ENCODE results near the gene TSPAN15. TPM values are rescaled to one million over a fixed set of nuclear protein-coding genes. Genes with fewer than 3 reads are reported as not detected.

TSPAN15 gene
- total and polyA plus RNA-seq, 5 donors, result 5.3 to 11.5 (median 7.9) TPM

DNA sequence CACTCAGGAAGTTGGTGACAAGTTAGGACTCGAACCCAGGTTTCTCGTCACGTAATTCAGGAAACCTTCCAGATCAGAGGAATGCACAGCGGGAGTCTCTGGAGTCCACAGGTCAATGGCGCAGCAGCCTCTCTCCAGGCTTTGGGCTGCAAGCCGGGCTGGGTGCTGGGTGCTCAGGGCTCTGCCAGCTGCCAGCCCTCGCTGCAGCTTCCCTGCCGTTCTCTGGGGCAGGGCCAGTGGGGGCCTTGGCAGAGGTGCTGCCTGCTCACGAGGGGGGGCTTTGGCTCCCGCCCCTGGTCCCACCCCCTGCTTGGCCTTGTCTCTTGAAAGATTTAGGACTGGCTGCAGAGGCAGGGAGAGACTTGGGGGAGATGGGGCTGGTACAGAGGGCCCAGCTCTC, 34.6 kb upstream of the TSPAN15 start, which contains the start of gene TACR2:
TACR2 (minus strand) TSS at position 224 of the 400 bp plus-strand sequence. CDS start 595 bp downstream, outside the sequence.
- Histone ChIP-seq H3K9me3 (ENCODE audit: control insufficient read depth, low read length) (no peaks in the 10 kb centered on the region), H3K4me3 (ENCODE audit: low read length) (no peak within 1 kb of the TSS), H3K27me3 (ENCODE audit: control insufficient read depth, insufficient read depth) (no peaks in the 10 kb centered on the region), H3K27ac (ENCODE audit: low read length) (no peak within 1 kb of the TSS), H3K4me1 (ENCODE audit: control insufficient read depth, insufficient read depth, low read length) (no peaks in the 10 kb centered on the region)
- WGBS, result 48% methylated on average over 10 of the region's 10 CpGs
- intact Hi-C loops (cut with DNase I), result loop anchor here in 1 of 4 donors (10.0 kb wide), 1 partner anchor 218 kb away; the partner anchor contains the start of gene FAM241B
- no peak for ATAC-seq
- peak in 2 of 3 donors; percentile 65 to 78 for DNase-seq

DNA sequence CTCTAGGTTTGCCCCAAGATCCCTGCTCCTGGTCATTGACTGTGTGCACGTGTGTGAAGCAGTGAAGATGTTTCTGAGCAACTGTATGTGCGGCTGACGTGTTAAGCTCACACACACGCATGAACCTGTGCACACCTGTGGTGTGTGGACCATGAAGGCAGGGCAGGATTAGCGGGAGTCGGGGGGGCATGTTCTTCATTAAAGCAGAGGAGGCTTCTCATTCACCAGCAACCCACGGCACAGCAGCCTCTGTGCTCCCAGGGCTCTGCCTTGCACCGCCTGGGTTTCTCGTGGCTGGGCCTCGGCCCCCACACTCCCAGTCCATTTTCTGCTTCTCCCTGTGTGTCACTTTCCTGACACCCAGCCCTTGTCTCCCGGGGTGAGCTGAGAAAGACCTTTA, 33.7 kb upstream of the TSPAN15 start:
- ATAC-seq (no peak), DNase-seq (peak in 1 of 3 donors; percentile 13)
- intact Hi-C loops (cut with DNase I), result loop anchor here in 1 of 4 donors (10.0 kb wide), 1 partner anchor 217 kb away; the partner anchor contains the start of gene FAM241B
- H3K4me1 ChIP-seq (ENCODE audit: control insufficient read depth, insufficient read depth, low read length), result no peaks in the 10 kb centered on the region
- 85% methylated on average over 11 of the region's 11 CpGs for WGBS
- H3K4me3 ChIP-seq (ENCODE audit: low read length), result no peak overlapping the region
- H3K27ac ChIP-seq (ENCODE audit: low read length), result no peak overlapping the region
- no peaks in the 10 kb centered on the region for H3K27me3 ChIP-seq (ENCODE audit: control insufficient read depth, insufficient read depth)
- H3K9me3 ChIP-seq (ENCODE audit: control insufficient read depth, low read length), result no peaks in the 10 kb centered on the region

DNA sequence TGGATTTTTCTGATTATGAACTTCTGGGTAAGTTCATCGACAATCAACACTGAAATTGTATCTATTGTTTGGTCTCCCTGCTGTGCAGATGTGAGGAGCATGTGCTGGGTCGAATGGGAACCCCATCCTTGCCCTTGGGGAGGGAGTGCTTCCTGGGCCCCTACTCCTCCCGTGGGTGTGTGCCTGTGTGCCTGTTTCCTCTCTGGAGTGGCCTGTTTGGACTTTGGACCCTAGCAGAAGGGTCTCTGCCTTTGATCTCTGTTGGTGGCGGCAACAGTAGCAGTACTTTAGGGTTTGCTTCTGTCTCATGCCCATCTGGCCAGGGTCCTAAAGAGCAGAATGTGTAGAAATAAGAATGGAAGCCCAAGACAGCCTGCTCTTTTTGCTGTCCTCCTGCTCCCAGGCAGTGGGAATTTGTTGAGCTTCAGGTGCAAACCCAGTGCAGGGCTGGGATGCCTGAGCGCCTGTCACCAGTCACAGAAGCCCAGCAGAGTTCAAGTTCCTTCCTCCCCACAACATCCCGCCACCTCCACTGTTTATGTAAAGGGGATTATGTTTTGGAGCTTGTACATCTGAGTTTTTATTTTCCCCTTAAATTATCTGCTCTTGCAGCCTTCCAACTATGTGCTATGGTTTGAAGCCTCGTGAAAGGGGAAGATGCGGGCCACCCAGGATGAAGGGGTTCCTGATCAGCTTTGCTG, 33.1 kb upstream of the TSPAN15 start:
- Histone ChIP-seq H3K9me3 (ENCODE audit: control insufficient read depth, low read length) (no peaks in the 10 kb centered on the region), H3K27ac (ENCODE audit: low read length) (no peak overlapping the region), H3K4me3 (ENCODE audit: low read length) (no peak overlapping the region), H3K4me1 (ENCODE audit: control insufficient read depth, insufficient read depth, low read length) (no peaks in the 10 kb centered on the region), H3K27me3 (ENCODE audit: control insufficient read depth, insufficient read depth) (no peaks in the 10 kb centered on the region)
- WGBS, result 82% methylated on average over 8 of the region's 8 CpGs
- DNase-seq, result peak in 1 of 3 donors; percentile 43
- no peak for ATAC-seq
- intact Hi-C loops (cut with DNase I), result loop anchor here in 1 of 4 donors (10.0 kb wide), 1 partner anchor 217 kb away; the partner anchor contains the start of gene FAM241B

DNA sequence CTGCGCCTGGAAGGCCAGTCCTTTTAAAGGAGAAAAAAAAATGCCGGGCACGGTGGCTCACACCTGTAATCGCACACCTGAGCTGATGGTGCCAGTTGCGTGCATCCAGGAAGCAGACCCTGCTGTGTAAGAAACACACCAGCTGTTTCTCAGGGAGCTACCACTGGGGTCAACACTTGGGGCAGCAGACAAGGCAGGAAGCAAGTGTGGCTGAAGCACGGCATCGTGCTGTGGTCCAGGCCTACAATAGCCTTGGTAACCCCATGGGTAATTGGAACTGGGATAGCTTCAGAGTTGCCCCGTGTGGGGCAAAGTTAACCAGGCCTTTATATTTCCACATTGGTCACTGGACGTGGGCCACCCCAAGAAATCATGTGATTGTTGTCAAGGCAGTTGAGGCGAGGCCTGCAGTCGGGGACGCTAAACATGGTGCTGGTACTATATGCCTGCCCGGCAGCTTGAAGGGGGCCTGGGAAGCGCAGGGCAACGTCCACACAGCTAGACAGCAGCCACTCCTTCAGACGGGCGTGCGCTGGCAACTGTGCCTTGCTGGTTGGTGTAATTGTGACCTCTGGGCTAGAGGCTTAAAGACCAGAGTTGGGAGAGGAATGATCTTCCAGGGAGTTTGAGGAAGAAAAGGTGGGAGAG, 32.0 kb upstream of the TSPAN15 start:
- DNase-seq (no peak), ATAC-seq (no peak)
- H3K27ac ChIP-seq (ENCODE audit: low read length), result no peak overlapping the region
- H3K9me3 ChIP-seq (ENCODE audit: control insufficient read depth, low read length), result no peaks in the 10 kb centered on the region
- H3K4me3 ChIP-seq (ENCODE audit: low read length), result no peak overlapping the region
- WGBS, result 92% methylated on average over 18 of the region's 18 CpGs
- intact Hi-C loops (cut with DNase I), result loop anchor here in 1 of 4 donors (10.0 kb wide), 1 partner anchor 216 kb away; the partner anchor contains the start of gene FAM241B
- no peaks in the 10 kb centered on the region for H3K4me1 ChIP-seq (ENCODE audit: control insufficient read depth, insufficient read depth, low read length)
- no peaks in the 10 kb centered on the region for H3K27me3 ChIP-seq (ENCODE audit: control insufficient read depth, insufficient read depth)

GRCh38 chr10:69419744-69420126, 31.5 kb upstream of the TSPAN15 start:
- WGBS, result 72% methylated on average over 10 of the region's 11 CpGs
- DNase-seq (peak in 1 of 3 donors; percentile 39), ATAC-seq (no peak)
- no peaks in the 10 kb centered on the region for H3K27me3 ChIP-seq (ENCODE audit: control insufficient read depth, insufficient read depth)
- H3K27ac ChIP-seq (ENCODE audit: low read length), result no peak overlapping the region
- no peaks in the 10 kb centered on the region for H3K4me1 ChIP-seq (ENCODE audit: control insufficient read depth, insufficient read depth, low read length)
- intact Hi-C loops (cut with DNase I), result loop anchor here (10.0 kb wide), 2 partner anchors 215 to 225 kb away; partner anchors contain the start of gene FAM241B (in 3 of the 4)
- no peaks in the 10 kb centered on the region for H3K9me3 ChIP-seq (ENCODE audit: control insufficient read depth, low read length)
- H3K4me3 ChIP-seq (ENCODE audit: low read length), result no peak overlapping the region

GRCh38 chr10:69421611-69422308, 29.5 kb upstream of the TSPAN15 start:
- ATAC-seq (peak; percentile 84 to 89), DNase-seq (peak; percentile 80 to 91 (median 91))
- Histone ChIP-seq H3K9me3 (ENCODE audit: control insufficient read depth, low read length) (no peaks in the 10 kb centered on the region), H3K27ac (ENCODE audit: low read length) (peak overlapping the region; percentile 11), H3K4me1 (ENCODE audit: control insufficient read depth, insufficient read depth, low read length) (no peaks in the 10 kb centered on the region), H3K27me3 (ENCODE audit: control insufficient read depth, insufficient read depth) (no peaks in the 10 kb centered on the region), H3K4me3 (ENCODE audit: low read length) (no peak overlapping the region)
- WGBS, result 46% methylated on average over 13 of the region's 13 CpGs
- intact Hi-C loops (cut with DNase I), result loop anchor here in 3 of 4 donors (10.0 kb wide), 2 partner anchors 213 to 223 kb away; partner anchors contain the start of gene FAM241B (in 2 of the 3)

DNA sequence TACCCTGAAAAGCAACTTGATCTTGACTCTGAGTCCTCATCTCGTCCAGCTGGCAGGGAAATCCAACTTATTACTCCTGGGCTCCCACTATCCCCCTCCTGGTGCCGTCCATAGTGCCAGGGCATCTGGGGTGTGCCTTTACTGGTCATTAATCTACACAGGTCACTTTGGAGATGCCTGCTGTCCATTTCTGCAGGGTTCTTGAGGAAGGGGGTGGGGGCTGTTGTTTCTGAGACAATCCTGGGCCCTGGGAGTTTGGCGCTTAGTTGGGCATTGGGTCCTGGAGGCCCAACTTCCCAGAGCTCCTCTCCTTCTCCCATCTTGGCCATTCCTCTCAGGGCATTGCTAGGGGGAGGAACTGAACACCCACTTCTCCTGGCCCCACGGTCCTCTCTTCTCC, 28.6 kb upstream of the TSPAN15 start:
- Histone ChIP-seq H3K4me1 (ENCODE audit: control insufficient read depth, insufficient read depth, low read length) (no peaks in the 10 kb centered on the region), H3K27me3 (ENCODE audit: control insufficient read depth, insufficient read depth) (no peaks in the 10 kb centered on the region), H3K27ac (ENCODE audit: low read length) (no peak overlapping the region), H3K4me3 (ENCODE audit: low read length) (no peak overlapping the region), H3K9me3 (ENCODE audit: control insufficient read depth, low read length) (no peaks in the 10 kb centered on the region)
- DNase-seq, result no peak
- intact Hi-C loops (cut with DNase I), result loop anchor here in 3 of 4 donors (10.0 kb wide), 2 partner anchors 212 to 222 kb away; partner anchors contain the start of gene FAM241B (in 2 of the 3)
- ATAC-seq, result no peak
- WGBS, result 87% methylated on average over 4 of the region's 4 CpGs

GRCh38 chr10:69425041-69425440, 26.2 kb upstream of the TSPAN15 start:
- H3K27me3 ChIP-seq (ENCODE audit: control insufficient read depth, insufficient read depth), result no peaks in the 10 kb centered on the region
- DNase-seq (no peak), ATAC-seq (no peak)
- H3K4me3 ChIP-seq (ENCODE audit: low read length), result no peak overlapping the region
- H3K9me3 ChIP-seq (ENCODE audit: control insufficient read depth, low read length), result no peaks in the 10 kb centered on the region
- no peak overlapping the region for H3K27ac ChIP-seq (ENCODE audit: low read length)
- WGBS, result 87% methylated on average over 2 of the region's 2 CpGs
- H3K4me1 ChIP-seq (ENCODE audit: control insufficient read depth, insufficient read depth, low read length), result no peaks in the 10 kb centered on the region
- intact Hi-C loops (cut with DNase I), result loop anchor here (5.0 to 10.0 kb wide), 3 partner anchors 82 to 220 kb away; partner anchors contain the start of gene FAM241B (in 2 of the 4)

DNA sequence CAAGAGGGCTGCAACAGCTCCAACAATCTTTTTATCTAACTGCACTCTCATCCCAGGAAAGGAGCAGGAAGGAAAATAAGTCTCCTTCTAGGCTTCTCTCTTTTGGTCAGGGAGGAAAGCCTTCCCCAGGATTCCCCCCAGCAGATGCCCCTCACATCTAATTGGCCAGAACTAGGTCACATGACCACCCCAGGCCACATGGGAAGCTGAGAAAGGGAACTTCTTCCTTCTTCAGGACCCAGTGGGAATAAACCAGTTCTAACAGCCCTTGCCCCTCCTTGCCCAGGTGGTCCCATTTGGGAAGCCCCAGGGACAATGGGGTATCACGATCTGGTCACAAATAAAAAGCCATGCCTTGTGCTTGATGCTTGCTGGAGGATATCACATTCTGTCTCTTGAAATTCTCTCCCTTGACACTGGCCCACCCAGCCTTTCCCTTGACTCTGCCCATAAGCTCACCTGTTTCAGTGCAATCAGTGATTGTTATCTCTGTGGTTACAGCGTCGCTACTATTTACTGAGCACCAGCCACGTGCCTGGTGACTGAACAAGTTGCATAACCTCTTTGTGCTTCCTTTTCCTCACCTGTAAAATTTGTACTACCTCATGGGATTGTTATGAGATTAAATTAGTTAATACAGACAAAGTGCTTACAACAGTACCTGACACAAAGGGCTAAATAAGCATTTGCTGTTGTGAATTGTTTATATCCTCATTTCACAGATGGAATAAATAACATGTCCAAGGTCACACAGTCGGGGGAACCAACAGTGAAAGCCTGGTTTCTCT, 25.6 kb upstream of the TSPAN15 start:
- no peaks in the 10 kb centered on the region for H3K4me1 ChIP-seq (ENCODE audit: control insufficient read depth, insufficient read depth, low read length)
- ATAC-seq, result no peak
- intact Hi-C loops (cut with DNase I), result loop anchor here (5.0 to 10.0 kb wide), 3 partner anchors 82 to 219 kb away; partner anchors contain the start of gene FAM241B (in 2 of the 4)
- 66% methylated on average over 5 of the region's 5 CpGs for WGBS
- DNase-seq, result no peak
- H3K9me3 ChIP-seq (ENCODE audit: control insufficient read depth, low read length), result no peaks in the 10 kb centered on the region
- no peaks in the 10 kb centered on the region for H3K27me3 ChIP-seq (ENCODE audit: control insufficient read depth, insufficient read depth)
- H3K27ac ChIP-seq (ENCODE audit: low read length), result no peak overlapping the region
- no peak overlapping the region for H3K4me3 ChIP-seq (ENCODE audit: low read length)

DNA sequence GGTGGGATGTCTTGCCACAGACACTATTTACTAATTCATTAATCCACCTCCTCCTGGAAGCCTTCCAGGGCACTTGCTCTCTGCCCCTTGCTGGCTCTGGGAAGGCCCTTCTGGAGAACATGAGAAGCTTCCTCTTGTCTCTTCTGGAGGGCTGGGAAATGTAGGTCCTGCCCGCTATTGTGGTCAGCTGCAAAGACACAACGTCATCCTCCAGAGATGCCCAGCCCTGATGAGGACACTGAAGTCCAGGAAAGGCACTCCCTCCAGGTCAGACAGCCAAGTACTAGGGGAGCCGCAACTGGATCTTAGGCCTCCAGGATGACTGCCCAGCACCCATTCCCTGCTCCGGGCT, 24.9 kb upstream of the TSPAN15 start:
- Histone ChIP-seq H3K27ac (ENCODE audit: low read length) (no peak overlapping the region), H3K27me3 (ENCODE audit: control insufficient read depth, insufficient read depth) (no peaks in the 10 kb centered on the region), H3K9me3 (ENCODE audit: control insufficient read depth, low read length) (no peaks in the 10 kb centered on the region), H3K4me3 (ENCODE audit: low read length) (no peak overlapping the region), H3K4me1 (ENCODE audit: control insufficient read depth, insufficient read depth, low read length) (no peaks in the 10 kb centered on the region)
- WGBS, result 85% methylated on average over 4 of the region's 4 CpGs
- ATAC-seq (no peak), DNase-seq (no peak)
- intact Hi-C loops (cut with DNase I), result loop anchor here (5.0 to 10.0 kb wide), 3 partner anchors 81 to 218 kb away; partner anchors contain the start of gene FAM241B (in 2 of the 4)

Data from right cardiac atrium (tissue), 5 donors.